Stimulated activated CD4-positive, alpha-beta T cell treated with anti-CD3 and anti-CD28 coated beads, Interleukin-2, amount 100 ng/mL, for 4 hours (primary cell): ENCODE measurements around the gene CNTN4.
"Not testable (repeated sequence)": the region's sequence is repeated elsewhere in the genome, so short reads cannot be mapped to it uniquely, and the experiment has no call there.

ENCODE experiments used
- DNase-seq: peaks from one replicate; pipeline ENCODE4 v3.0.0-alpha.2; 2020; ENCODE audit warnings: low read depth

The CNTN4 gene

GRCh38 chr3:2516762-2517441 lies 418.2 kb downstream of the CNTN4 start:
- no peak for DNase-seq

- DNase-seq: no peak
Measured at GRCh38 chr3:2517500-2518172, 419.0 kb downstream of the CNTN4 start.

GRCh38 chr3:2523281-2523836 lies 424.7 kb downstream of the CNTN4 start:
- DNase-seq: no peak

GRCh38 chr3:2525968-2526367 lies 427.3 kb downstream of the CNTN4 start:
- DNase-seq: no peak

GRCh38 chr3:2526926-2527325 lies 428.3 kb downstream of the CNTN4 start:
- no peak for DNase-seq

- not testable (repeated sequence) for DNase-seq
Measured at GRCh38 chr3:2527328-2527727, 428.7 kb downstream of the CNTN4 start.

GRCh38 chr3:2534767-2535166 lies 436.1 kb downstream of the CNTN4 start:
- not testable (repeated sequence) for DNase-seq

DNA sequence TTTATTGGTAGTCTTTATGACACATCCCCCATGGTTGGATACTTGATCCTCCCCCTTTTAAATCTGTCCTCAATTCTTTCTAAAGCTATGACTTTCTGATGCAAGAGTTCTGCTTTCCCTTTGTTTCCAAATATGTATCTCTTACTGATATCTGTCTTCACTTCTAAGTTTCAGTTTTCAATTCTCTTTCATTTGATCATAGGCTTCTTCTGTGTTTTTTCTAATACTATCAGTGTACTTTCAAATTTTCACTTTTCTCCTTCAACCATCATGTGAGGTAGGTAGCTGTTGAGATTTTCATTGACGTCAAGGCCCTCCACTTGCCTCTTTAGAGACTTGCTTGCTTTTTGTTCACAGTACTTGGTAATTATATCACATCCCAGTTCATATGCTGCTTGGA lies 436.5 kb downstream of the CNTN4 start:
- DNase-seq: no peak

- no peak for DNase-seq
Measured at GRCh38 chr3:2536575-2536974, 437.9 kb downstream of the CNTN4 start.

DNA sequence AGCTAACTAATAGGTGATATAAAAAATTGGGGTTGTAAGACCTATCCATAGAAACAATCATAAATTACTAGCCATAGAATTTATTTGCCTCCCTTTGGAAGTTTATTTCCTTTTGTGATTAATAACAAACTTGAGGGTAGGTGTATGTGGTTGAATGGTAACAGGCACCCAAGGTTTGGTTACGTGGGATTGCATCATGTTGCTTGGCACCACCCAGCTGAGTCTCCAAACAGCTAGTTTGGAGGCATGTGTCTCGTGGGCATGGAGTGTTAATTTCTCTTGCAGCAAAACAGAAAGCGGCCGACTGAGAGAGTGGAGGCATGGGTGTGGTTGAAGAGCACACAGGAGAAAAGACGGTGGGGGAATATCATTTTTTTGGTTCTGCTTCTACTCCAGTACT lies 441.4 kb downstream of the CNTN4 start:
- no peak for DNase-seq

GRCh38 chr3:2543247-2543646 lies 444.6 kb downstream of the CNTN4 start:
- DNase-seq: no peak

DNA sequence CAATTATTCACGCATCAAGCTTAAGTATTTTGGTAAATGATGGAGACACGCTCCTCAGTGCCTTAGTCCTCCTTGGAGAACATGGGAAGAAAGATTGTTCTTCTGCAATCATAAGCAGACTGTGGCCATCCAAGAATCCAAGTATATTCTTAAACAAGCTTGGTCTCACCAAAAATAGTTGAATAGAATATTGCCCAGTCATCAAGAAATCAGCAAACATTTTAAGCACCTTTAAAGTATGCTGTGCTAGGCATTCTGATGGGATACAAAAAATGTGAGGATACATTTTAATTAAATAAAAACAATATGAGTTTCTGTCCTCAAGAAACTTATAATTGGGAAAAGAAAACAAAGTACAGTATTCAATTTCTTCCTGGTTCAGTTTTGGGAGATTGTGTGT lies 445.5 kb downstream of the CNTN4 start:
- DNase-seq: no peak

DNA sequence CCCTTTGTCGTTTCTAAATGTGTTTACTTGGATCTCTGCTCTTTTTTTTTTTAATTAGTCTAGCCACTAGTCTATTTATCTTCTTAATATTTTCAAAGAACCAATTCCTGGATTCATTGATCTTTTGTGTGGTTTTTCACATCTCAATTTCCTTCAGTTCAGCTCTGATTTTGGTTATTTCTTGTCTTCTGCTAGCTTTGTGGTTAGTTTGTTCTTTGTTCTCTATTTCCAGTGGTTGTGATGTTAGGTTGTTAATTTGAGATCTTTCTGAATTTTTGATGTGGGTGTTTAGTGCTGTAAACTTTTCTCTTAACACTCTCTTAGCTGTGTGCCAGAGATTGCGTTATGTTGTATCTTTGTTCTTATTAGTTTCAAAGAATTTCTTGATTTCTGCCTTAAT lies 446.1 kb downstream of the CNTN4 start:
- no peak for DNase-seq

DNA sequence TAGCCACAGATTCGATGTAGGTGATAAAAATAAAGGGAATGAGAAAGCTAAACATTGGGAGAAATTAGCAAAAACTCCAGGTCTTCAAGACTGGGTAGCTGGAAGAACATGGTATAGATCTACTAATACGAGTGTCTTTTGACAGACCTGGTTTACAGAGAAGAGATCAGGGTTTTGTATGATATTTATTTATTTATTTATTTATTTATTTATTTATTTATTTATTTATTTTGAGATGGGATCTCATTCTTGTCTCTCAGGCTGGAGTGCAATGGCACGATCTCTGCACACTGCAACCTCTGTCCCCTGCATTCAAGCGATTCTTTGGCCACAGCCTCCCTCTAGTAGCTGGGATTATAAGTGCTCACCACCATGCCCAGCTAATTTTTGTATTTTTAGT lies 448.4 kb downstream of the CNTN4 start:
- no peak for DNase-seq

DNA sequence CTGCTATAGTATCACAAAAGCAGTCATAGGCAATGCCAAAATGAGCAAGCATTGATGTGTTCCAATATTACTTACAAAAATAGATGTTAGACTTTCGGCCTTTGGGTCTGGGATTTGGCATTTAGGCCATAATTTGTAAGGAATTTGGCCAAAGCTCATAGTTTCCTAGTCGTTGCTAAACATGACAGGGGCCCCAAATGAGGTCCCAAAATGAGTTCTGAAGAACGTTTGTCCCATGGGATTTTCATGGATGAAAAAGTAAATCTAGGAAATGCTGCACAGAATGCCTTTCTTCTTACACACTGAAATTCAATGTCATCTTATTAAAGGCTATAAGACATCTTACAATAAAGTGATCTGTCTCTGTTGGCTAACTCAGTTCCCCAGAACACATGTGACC lies 456.0 kb downstream of the CNTN4 start:
- DNase-seq: no peak

GRCh38 chr3:2558796-2559195 lies 460.1 kb downstream of the CNTN4 start:
- no peak for DNase-seq

DNA sequence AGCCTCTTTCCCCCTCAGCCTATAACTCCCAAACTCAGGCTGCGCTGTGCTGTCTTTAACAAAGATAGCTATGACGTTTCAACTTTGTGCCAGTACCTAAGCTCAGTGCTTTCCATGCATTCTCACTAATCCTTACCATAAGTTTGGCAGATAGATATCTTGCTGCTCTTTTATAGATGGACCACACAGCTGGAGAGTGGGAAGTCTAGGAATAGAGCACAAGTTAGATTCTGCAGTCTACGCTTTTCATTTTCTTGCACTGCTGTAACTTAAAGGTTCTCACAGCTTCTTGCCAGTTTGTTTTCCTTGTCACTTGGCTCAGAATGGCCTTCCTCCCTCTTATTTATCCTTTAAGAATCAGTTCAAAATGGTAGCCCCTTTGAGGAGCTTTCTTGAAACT lies 468.8 kb downstream of the CNTN4 start:
- DNase-seq: no peak

GRCh38 chr3:2568156-2568555 lies 469.5 kb downstream of the CNTN4 start:
- no peak for DNase-seq

DNA sequence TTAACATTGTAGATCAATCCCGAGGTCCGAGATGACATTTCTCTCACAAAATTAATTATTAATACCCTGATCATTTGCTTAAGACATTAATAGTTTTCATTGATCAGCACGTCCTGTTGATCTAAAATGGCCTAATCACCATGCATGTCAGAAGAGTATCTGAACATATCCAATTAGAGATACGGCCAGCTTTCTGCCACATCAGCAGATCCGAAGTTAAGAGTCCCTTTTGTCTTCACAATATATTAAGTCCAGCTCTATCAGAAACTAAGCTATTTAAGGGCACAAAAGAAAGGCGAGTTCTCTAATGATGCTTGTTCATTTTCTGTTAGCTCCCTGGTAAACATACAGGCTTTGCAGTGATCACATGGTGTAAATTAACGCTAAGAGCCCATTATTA lies 470.3 kb downstream of the CNTN4 start:
- DNase-seq: no peak

DNA sequence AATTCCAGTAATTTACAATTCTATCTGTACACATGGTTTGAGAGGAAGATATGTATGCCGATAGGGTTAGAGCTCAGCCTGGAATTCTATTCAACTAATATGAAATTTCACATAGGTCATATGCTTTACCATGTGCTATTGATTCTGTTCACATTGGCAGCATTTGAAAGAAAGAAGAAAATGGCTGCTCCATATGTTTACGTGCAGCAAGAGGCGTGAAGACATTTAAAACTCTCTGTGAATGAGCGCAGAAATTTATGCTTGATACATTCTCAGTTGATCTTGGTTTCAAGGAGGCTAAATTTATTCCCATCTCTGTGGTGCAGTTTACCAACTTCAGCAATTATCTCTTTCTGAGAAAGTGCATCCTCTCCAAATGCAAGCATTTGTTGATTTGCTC lies 478.9 kb downstream of the CNTN4 start:
- no peak for DNase-seq

GRCh38 chr3:2578560-2578959 lies 479.9 kb downstream of the CNTN4 start:
- DNase-seq: no peak

- DNase-seq: no peak
Measured at GRCh38 chr3:2579206-2579605, 480.5 kb downstream of the CNTN4 start.

- no peak for DNase-seq
Measured at GRCh38 chr3:2583046-2583445, 484.4 kb downstream of the CNTN4 start.
